Gastrocnemius medialis (tissue), 4 donors: ENCODE data around the gene C17orf75.

Experiments
- CTCF ChIP-seq, 5 experiments: fragments of 450-650 bp in 3 of 5; fragments of 200-600 bp in 2 of 5; sonication (generic) in 2 of 5; IDR thresholded peaks in 4 of 5; conservative IDR thresholded peaks in 1 of 5; 1 replicate in 4 of 5; 2 replicates in 1 of 5; pipeline ENCODE4 v1.5.1; 2016 to 2019; ENCODE audit warnings: antibody characterized with exemption in 5 of 5, mild to moderate bottlenecking in 3 of 5, moderate library complexity in 3 of 5
- POLR2A ChIP-seq, 2 donors: fragments of 450-650 bp; IDR thresholded peaks; one replicate each; pipeline ENCODE4 v1.6.1; 2017; ENCODE audit warnings: antibody characterized with exemption in 2 of 2, mild to moderate bottlenecking in 2 of 2, moderate library complexity in 2 of 2

- TF ChIP-seq CTCF (IDR thresholded peaks at IDR 0.05 in 4 of 5, conservative IDR thresholded peaks at IDR 0.05 in 1 of 5), result no peak
- no peak for TF ChIP-seq POLR2A (IDR thresholded peaks at IDR 0.05)
Measured at GRCh38 chr17:32320847-32321246, 21.1 kb downstream of the C17orf75 start.
